Dedifferentiated amniotic fluid mesenchymal stem cell (primary cell): ENCODE results near the gene TBC1D24.
A peak's percentile ranks its signal among the peaks of the same experiment; 100 is the strongest.
"Not testable (repeated sequence)": the region's sequence is repeated elsewhere in the genome, so short reads cannot be mapped to it uniquely, and the experiment has no call there.

Source experiments
- DNase-seq: peaks from one replicate; pipeline ENCODE4 v3.0.0-alpha.2; 2016; ENCODE audit errors: extremely low spot score

TBC1D24 gene

GRCh38 chr16:2474877-2475412 is at the start of gene TBC1D24:
Gene TBC1D24 (plus strand): TSS chr16:2475127. CDS start chr16:2496149, 21,022 bp downstream.
- DNase-seq, result peak; percentile 75

GRCh38 chr16:2425825-2426430 is 49.0 kb upstream of the TBC1D24 start:
- no peak for DNase-seq

- DNase-seq, result no peak
These were observed 48.0 kb upstream of the TBC1D24 start for GRCh38 chr16:2426941-2427361.

- no peak for DNase-seq
These were observed 47.4 kb upstream of the TBC1D24 start for GRCh38 chr16:2427526-2427925.

- DNase-seq, result no peak
These were observed 46.7 kb upstream of the TBC1D24 start for GRCh38 chr16:2428051-2428783.

GRCh38 chr16:2428784-2429033 is 46.2 kb upstream of the TBC1D24 start:
- DNase-seq, result no peak

- peak; percentile 94 for DNase-seq
These were observed 45.7 kb upstream of the TBC1D24 start, which contains the start of gene CCNF for GRCh38 chr16:2429034-2429770. Gene CCNF (plus strand): TSS chr16:2429447. CDS start chr16:2429482, 35 bp downstream.

GRCh38 chr16:2429771-2430663 is 44.9 kb upstream of the TBC1D24 start:
- DNase-seq, result no peak

- DNase-seq, result no peak
These were observed 42.6 kb upstream of the TBC1D24 start for GRCh38 chr16:2432286-2432685.

- DNase-seq, result no peak
These were observed 42.0 kb upstream of the TBC1D24 start for GRCh38 chr16:2432801-2433505.

- DNase-seq, result peak; percentile 3
These were observed 39.7 kb upstream of the TBC1D24 start for GRCh38 chr16:2435236-2435635.

- no peak for DNase-seq
These were observed 38.8 kb upstream of the TBC1D24 start for GRCh38 chr16:2436110-2436509.

GRCh38 chr16:2437032-2437790 is 37.7 kb upstream of the TBC1D24 start:
- DNase-seq, result no peak

- DNase-seq, result no peak
These were observed 36.8 kb upstream of the TBC1D24 start for GRCh38 chr16:2438121-2438520.

- no peak for DNase-seq
These were observed 35.3 kb upstream of the TBC1D24 start for GRCh38 chr16:2439598-2439997.

- not testable (repeated sequence) for DNase-seq
These were observed 33.7 kb upstream of the TBC1D24 start for GRCh38 chr16:2441143-2441804.

- DNase-seq, result no peak
These were observed 31.4 kb upstream of the TBC1D24 start for GRCh38 chr16:2443555-2443954.

GRCh38 chr16:2447920-2448583 is 26.9 kb upstream of the TBC1D24 start:
- no peak for DNase-seq

GRCh38 chr16:2449118-2449517 is 25.8 kb upstream of the TBC1D24 start:
- DNase-seq, result no peak
